Measurements from ENCODE around the gene PRLR. TPM values are rescaled to one million over a fixed set of nuclear protein-coding genes. Genes with fewer than 3 reads are reported as not detected.
"Not testable (repeated sequence)": the region's sequence is repeated elsewhere in the genome, so short reads cannot be mapped to it uniquely, and the experiment has no call there.

Gene PRLR
- total RNA-seq, 1 experiment from 2014 or later, result not detected

- no peak for DNase-seq (ENCODE audit: extremely low read depth, low read depth)
These were observed 181.4 kb downstream of the PRLR start for GRCh38 chr5:35048910-35049309.

GRCh38 chr5:35047785-35048404, 182.4 kb downstream of the PRLR start, which contains the start of gene AGXT2:
Gene AGXT2, minus strand, starts transcription at chr5:35047949. Its CDS starts 57 bp downstream, at chr5:35047892.
- no peak for DNase-seq (ENCODE audit: extremely low read depth, low read depth)

GRCh38 chr5:35046774-35047173, 183.5 kb downstream of the PRLR start:
- no peak for DNase-seq (ENCODE audit: extremely low read depth, low read depth)

- DNase-seq (ENCODE audit: extremely low read depth, low read depth), result no peak
These were observed 185.0 kb downstream of the PRLR start for GRCh38 chr5:35045280-35045679.

- no peak for DNase-seq (ENCODE audit: extremely low read depth, low read depth)
These were observed 185.6 kb downstream of the PRLR start for GRCh38 chr5:35044649-35045048.

GRCh38 chr5:35042781-35043180, 187.5 kb downstream of the PRLR start:
- DNase-seq (ENCODE audit: extremely low read depth, low read depth), result no peak

- DNase-seq (ENCODE audit: extremely low read depth, low read depth), result no peak
These were observed 189.0 kb downstream of the PRLR start for GRCh38 chr5:35041261-35041660.

GRCh38 chr5:35038891-35039290, 191.4 kb downstream of the PRLR start:
- DNase-seq (ENCODE audit: extremely low read depth, low read depth), result no peak

- no peak for DNase-seq (ENCODE audit: extremely low read depth, low read depth)
These were observed 193.8 kb downstream of the PRLR start for GRCh38 chr5:35036536-35036935.

- not testable (repeated sequence) for DNase-seq (ENCODE audit: extremely low read depth, low read depth)
These were observed 194.4 kb downstream of the PRLR start for GRCh38 chr5:35035929-35036328.

GRCh38 chr5:35035271-35035670, 195.0 kb downstream of the PRLR start:
- DNase-seq (ENCODE audit: extremely low read depth, low read depth), result no peak

- DNase-seq (ENCODE audit: extremely low read depth, low read depth), result no peak
These were observed 197.9 kb downstream of the PRLR start for GRCh38 chr5:35032356-35032755.

GRCh38 chr5:35031276-35031675, 199.0 kb downstream of the PRLR start:
- no peak for DNase-seq (ENCODE audit: extremely low read depth, low read depth)

GRCh38 chr5:35030426-35031100, 199.7 kb downstream of the PRLR start:
- no peak for DNase-seq (ENCODE audit: extremely low read depth, low read depth)

GRCh38 chr5:35029333-35029732, 201.0 kb downstream of the PRLR start:
- no peak for DNase-seq (ENCODE audit: extremely low read depth, low read depth)

GRCh38 chr5:35026941-35027340, 203.3 kb downstream of the PRLR start:
- DNase-seq (ENCODE audit: extremely low read depth, low read depth), result no peak

- no peak for DNase-seq (ENCODE audit: extremely low read depth, low read depth)
These were observed 203.9 kb downstream of the PRLR start for GRCh38 chr5:35026280-35026840.

GRCh38 chr5:35024911-35025510, 205.3 kb downstream of the PRLR start:
- DNase-seq (ENCODE audit: extremely low read depth, low read depth), result no peak

- no peak for DNase-seq (ENCODE audit: extremely low read depth, low read depth)
These were observed 206.7 kb downstream of the PRLR start for GRCh38 chr5:35023391-35024178.

- no peak for DNase-seq (ENCODE audit: extremely low read depth, low read depth)
These were observed 213.9 kb downstream of the PRLR start for GRCh38 chr5:35016174-35017051.
